SH-SY5Y (cell line): Measurements from ENCODE around the gene ZNF764.

Experiments used
- GATA2 ChIP-seq: IDR thresholded peaks from 2 replicates; pipeline ENCODE4 v1.6.1; 2011; ENCODE audit warnings: mild to moderate bottlenecking, low read depth, low read length
- GATA3 ChIP-seq: IDR thresholded peaks from 2 replicates; pipeline ENCODE4 v1.6.1; 2011; ENCODE audit warnings: low read depth, mild to moderate bottlenecking, low read length, moderate library complexity

DNA sequence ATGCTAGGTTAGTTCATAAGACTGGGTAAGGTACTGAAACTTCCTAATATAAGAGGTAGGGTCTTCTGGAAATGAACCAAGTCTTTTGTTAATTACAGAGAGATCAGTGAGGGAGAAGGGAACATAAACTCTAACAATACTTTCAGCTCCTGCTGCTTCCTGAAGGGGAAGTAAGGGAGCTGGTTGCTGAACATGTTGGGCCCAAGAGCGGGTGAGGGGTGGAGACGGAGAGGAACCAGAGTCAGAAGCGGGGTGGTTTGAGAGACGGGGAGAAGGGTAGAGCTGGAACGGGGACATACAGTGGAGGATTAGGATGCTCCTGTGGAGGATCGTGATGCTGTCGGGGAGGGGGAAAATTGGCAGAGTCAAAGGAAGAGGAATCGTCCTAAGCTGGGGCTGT, 12.1 kb downstream of the ZNF764 start:
- TF ChIP-seq GATA2: no peak
- no peak for TF ChIP-seq GATA3
